DND-41 (cell line): Measurements from ENCODE around the gene GLYATL1.

Experiments used
- ATAC-seq: fragments of 200-7000 bp; cut with Tn5 transposase; 3 replicates; pipeline ENCODE4 v1.9.1; 2021; ENCODE audit warnings: low read depth; ENCODE audit not compliant: insufficient read depth
- DNase-seq: peaks from one replicate; pipeline ENCODE4 v3.0.0-alpha.2; 2020
- H2AFZ ChIP-seq: 2 replicates; pipeline ENCODE4 v1.6.0; 2012; ENCODE audit warnings: low read depth, low read length
- H3K27ac ChIP-seq: 2 replicates; pipeline ENCODE4 v1.5.1; 2012; ENCODE audit warnings: low read length, inconsistent platforms
- H3K27me3 ChIP-seq: fragments of 200-600 bp; sonication (generic); 2 replicates; pipeline ENCODE4 v1.6.0; 2012; ENCODE audit warnings: low read length, mild to moderate bottlenecking, inconsistent platforms; ENCODE audit not compliant: insufficient read depth, poor library complexity
- H3K36me3 ChIP-seq: 2 replicates; pipeline ENCODE4 v1.5.1; 2012; ENCODE audit warnings: low read length, inconsistent platforms; ENCODE audit not compliant: insufficient read depth
- H3K4me1 ChIP-seq: 2 replicates; pipeline ENCODE4 v1.5.1; 2012; ENCODE audit warnings: mild to moderate bottlenecking, low read length; ENCODE audit not compliant: insufficient read depth
- H3K4me2 ChIP-seq: 2 replicates; pipeline ENCODE4 v1.6.0; 2012; ENCODE audit warnings: mild to moderate bottlenecking, moderate library complexity, low read length, inconsistent platforms; ENCODE audit not compliant: insufficient read depth
- H3K4me3 ChIP-seq, 2 experiments: fragments of 200-600 bp in 1 of 2; shearing (Covaris generic) in 1 of 2; 2 replicates each; pipeline ENCODE4 v1.5.1; 2012 to 2016; ENCODE audit warnings: inconsistent platforms in 2 of 2, low read length in 2 of 2, mild to moderate bottlenecking in 2 of 2, low read depth in 1 of 2, moderate library complexity in 1 of 2
- H3K79me2 ChIP-seq: 2 replicates; pipeline ENCODE4 v1.6.0; 2012; ENCODE audit warnings: low read length, inconsistent platforms; ENCODE audit not compliant: insufficient read depth
- H3K9ac ChIP-seq: 2 replicates; pipeline ENCODE4 v1.6.0; 2012; ENCODE audit warnings: low read depth, mild to moderate bottlenecking, inconsistent platforms, low read length, moderate library complexity
- H3K9me3 ChIP-seq: 2 replicates; pipeline ENCODE4 v1.5.1; 2012; ENCODE audit warnings: low read length, moderate library complexity, mild to moderate bottlenecking, inconsistent platforms; ENCODE audit not compliant: insufficient read depth, severe bottlenecking
- H4K20me1 ChIP-seq: 2 replicates; pipeline ENCODE4 v1.6.0; 2012; ENCODE audit warnings: low read length; ENCODE audit not compliant: insufficient read depth
- CTCF ChIP-seq: IDR thresholded peaks from 2 replicates; pipeline ENCODE4 v1.5.1; 2012; ENCODE audit warnings: borderline replicate concordance, low read length, moderate library complexity, mild to moderate bottlenecking; ENCODE audit not compliant: poor library complexity, severe bottlenecking; ENCODE audit errors: extremely low read depth
- EZH2 ChIP-seq: IDR thresholded peaks from 3 replicates; pipeline ENCODE4 v1.6.1; 2012; ENCODE audit warnings: borderline replicate concordance, low read depth, mild to moderate bottlenecking, moderate library complexity, low read length, inconsistent platforms; ENCODE audit not compliant: severe bottlenecking

GLYATL1 gene

GRCh38 chr11:58933661-58934060 lies 5.6 kb upstream of the GLYATL1 start:
- no peak overlapping the region for H3K27ac ChIP-seq

GRCh38 chr11:58934945-58935513 lies 4.3 kb upstream of the GLYATL1 start:
- no peaks in the 10 kb centered on the region for H3K9me3 ChIP-seq
- TF ChIP-seq CTCF (no peak), EZH2 (no peak)
- no peak overlapping the region for H3K9ac ChIP-seq
- no peak for DNase-seq
- no peak for ATAC-seq
- H3K79me2 ChIP-seq, result no peaks in the 10 kb centered on the region
- no peaks in the 10 kb centered on the region for H4K20me1 ChIP-seq
- H3K27ac ChIP-seq, result no peak overlapping the region
- H3K4me1 ChIP-seq, result no peaks in the 10 kb centered on the region
- H2AFZ ChIP-seq, result no peak overlapping the region
- H3K36me3 ChIP-seq, result no peaks in the 10 kb centered on the region
- H3K4me2 ChIP-seq, result no peak overlapping the region
- H3K4me3 ChIP-seq, result no peak overlapping the region
- H3K27me3 ChIP-seq, result no peaks in the 10 kb centered on the region

More at GRCh38 chr11:58933661-58934060, 5.6 kb upstream of the GLYATL1 start:
- no peak overlapping the region for H3K9ac ChIP-seq
- no peaks in the 10 kb centered on the region for H3K9me3 ChIP-seq
- H2AFZ ChIP-seq, result no peak overlapping the region
- no peaks in the 10 kb centered on the region for H3K36me3 ChIP-seq
- no peaks in the 10 kb centered on the region for H3K79me2 ChIP-seq
- no peak overlapping the region for H3K4me3 ChIP-seq
- DNase-seq (no peak), ATAC-seq (no peak)
- H3K4me2 ChIP-seq, result no peak overlapping the region
- no peaks in the 10 kb centered on the region for H4K20me1 ChIP-seq
- H3K27me3 ChIP-seq, result peaks cover 3% of the 10 kb centered on the region
- H3K4me1 ChIP-seq, result no peaks in the 10 kb centered on the region
- TF ChIP-seq CTCF (no peak), EZH2 (no peak)

GRCh38 chr11:58938398-58938797 lies 890 bp upstream of the GLYATL1 start:
- Histone ChIP-seq H3K4me1 (no peaks in the 10 kb centered on the region), H3K79me2 (no peaks in the 10 kb centered on the region), H3K27ac (no peak overlapping the region), H3K9me3 (no peaks in the 10 kb centered on the region), H3K4me3 (no peak overlapping the region), H3K36me3 (no peaks in the 10 kb centered on the region), H4K20me1 (no peaks in the 10 kb centered on the region), H2AFZ (no peak overlapping the region), H3K27me3 (no peaks in the 10 kb centered on the region), H3K4me2 (no peak overlapping the region), H3K9ac (no peak overlapping the region)
- ATAC-seq (no peak), DNase-seq (no peak)
- TF ChIP-seq EZH2 (no peak), CTCF (no peak)
